Heart left ventricle (tissue), 16 donors: ENCODE data around the gene ABCB4. TPM values are rescaled to one million over a fixed set of nuclear protein-coding genes. Genes with fewer than 3 reads are reported as not detected.
A peak's percentile ranks its signal among the peaks of the same experiment; 100 is the strongest.

Experiments used
- ATAC-seq, 4 donors: fragments of 200-7000 bp; cut with Tn5 transposase; one replicate each; pipeline ENCODE4 v1.9.1; 2020 to 2022; ENCODE audit warnings: moderate library complexity in 4 of 4, mild to moderate bottlenecking in 3 of 4, moderate number of reproducible peaks in 1 of 4
- DNase-seq, 5 donors: peaks; one replicate each; pipeline ENCODE4 v3.0.0-alpha.2; 2020
- H3K27ac ChIP-seq, 12 donors: fragments of 200-600 bp; sonication (generic) in 4 of 12; one replicate each; pipeline versions ENCODE4 v1.5.0 to v1.8.0; 2016 to 2022; ENCODE audit warnings: mild to moderate bottlenecking in 2 of 12
- H3K27me3 ChIP-seq, 9 donors: fragments of 200-600 bp; sonication (generic) in 2 of 9; one replicate each; pipeline versions ENCODE4 v1.5.1 to v1.8.0; 2016 to 2022; ENCODE audit warnings: mild to moderate bottlenecking in 3 of 9
- H3K36me3 ChIP-seq, 9 donors: fragments of 200-600 bp; sonication (generic) in 2 of 9; one replicate each; pipeline versions ENCODE4 v1.5.0 to v1.8.0; 2018 to 2022; ENCODE audit warnings: mild to moderate bottlenecking in 2 of 9
- H3K4me1 ChIP-seq, 12 donors: fragments of 200-600 bp; sonication (generic) in 4 of 12; one replicate each; pipeline versions ENCODE4 v1.5.0 to v1.8.0; 2016 to 2022; ENCODE audit warnings: mild to moderate bottlenecking in 3 of 12
- H3K4me3 ChIP-seq, 12 donors: fragments of 200-600 bp; sonication (generic) in 4 of 12; one replicate each; pipeline versions ENCODE4 v1.5.0 to v1.8.0; 2017 to 2022; ENCODE audit warnings: mild to moderate bottlenecking in 9 of 12, moderate library complexity in 4 of 12
- H3K9me3 ChIP-seq, 12 donors: fragments of 200-600 bp; sonication (generic) in 4 of 12; one replicate each; pipeline versions ENCODE4 v1.5.0 to v1.8.0; 2016 to 2022; ENCODE audit warnings: mild to moderate bottlenecking in 1 of 12
- POLR2A ChIP-seq, 2 donors: fragments of 450-650 bp; IDR thresholded peaks; one replicate each; pipeline ENCODE4 v1.6.1; 2017; ENCODE audit warnings: antibody characterized with exemption in 2 of 2, mild to moderate bottlenecking in 2 of 2, moderate library complexity in 2 of 2
- WGBS, 4 donors: extraction: QIAGEN DNeasy Blood & Tissue Kit in 2 of 4; methylation state at CpG; one replicate each; pipeline versions ENCODE4 v1.1.5 to v1.1.7; 2013 to 2018; 5-methylcytosine and 5-hydroxymethylcytosine counted together
- intact Hi-C, 10 donors: fragments of 100-400 bp; cut with DNase I; formaldehyde crosslinking; loops; one replicate each; pipeline versions ENCODE4 v1.11.1 to v1.14.2; 2022
- polyA plus RNA-seq, 2 donors: library from polyadenylated mRNA; stranded (reverse); fragments of 200-250 nt; gene quantifications; one replicate each; pipeline ENCODE4 v1.2.3, GENCODE V29; 2013
- total RNA-seq, 9 donors: library from RNA; depleted of rRNA in 2 of 9; stranded (reverse); fragments of >200 nt in 2 of 9; fragmentation: NEBNext Ultra II Directional in 3 of 9; extraction: Animal tissue kit (Norgen Biotek cat#: 25700) in 3 of 9; gene quantifications; one replicate each; pipeline versions ENCODE4 v1.1.0 to v1.2.4, GENCODE V29; 2016 to 2023
- TF ChIP-seq, protein P1 (sequence below), 12 donors: fragments of 200-600 bp; sonication (generic) in 4 of 12; IDR thresholded peaks; one replicate each; pipeline versions ENCODE4 v1.5.0 to v1.8.0; 2018 to 2022; ENCODE audit warnings: antibody characterized with exemption in 12 of 12, mild to moderate bottlenecking in 5 of 12
- donor health status: ischemic (EF 13 %, LVEDD 7.1; RV severe dilation, severe dysfunction).
- donor health status: healthy with polysubstance abuse.
- donor health status: DM: no; HTN: yes; CAD: no.
- donor health status: DM: no; HTN: no; CAD: no.
- donor health status: ischemic (EF 25% LVEDD 6.9; RV normal size, moderate dysfunction).
- donor health status: ischemic (EF 25% LVEDD 5.7; RV mildly dilated, moderate dysfunction).
- donor health status: healthy.
- donor health status: DM: yes; HTN: yes; CAD: no.
- donor health status: ischemic (EF 35%, LVEDD 5.7; RV mildly dilated, moderate dysfunction).
- donor health status: nonischemic (EF 11% LVEDD 7.7; RV severe dilation, severe dysfunction).
- donor health status: DM: yes; HTN: yes; CAD: no.
- donor health status: PGD.
- donor health status: ischemic (EF 29% LVEDD 5.4; RV normal size, mild dysfunction).
- donor health status: nonischemic (EF 23%, LVEDD 6.1; RV moderate dilation, normal function).

Gene ABCB4
- total and polyA plus RNA-seq, 11 donors: 0.87 to 9.6 (median 6.8) TPM

DNA sequence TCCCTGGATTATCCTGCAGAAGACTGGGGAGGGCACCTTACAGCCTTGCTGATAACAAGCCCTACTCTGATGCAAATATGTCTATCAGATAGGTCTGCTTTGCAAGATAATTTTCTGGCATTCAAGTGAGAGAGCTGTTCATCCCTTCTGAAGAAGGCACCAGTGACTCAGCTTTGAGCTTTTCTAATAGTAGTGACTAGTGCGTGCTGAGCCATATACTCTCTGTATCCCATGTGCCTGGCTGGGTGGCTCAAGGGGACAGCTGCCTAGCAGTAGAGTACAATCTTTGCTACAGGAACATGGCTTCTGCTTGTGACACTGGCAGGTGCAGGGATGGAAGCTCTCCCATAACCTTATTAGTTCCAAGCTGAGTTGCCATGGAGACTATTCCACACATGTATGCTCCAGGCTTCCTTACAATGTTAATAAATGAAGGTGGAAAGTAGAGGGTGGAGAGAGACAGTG, 35.0 kb upstream of the ABCB4 start:
- no peak for ATAC-seq
- TF ChIP-seq, protein P1, sequence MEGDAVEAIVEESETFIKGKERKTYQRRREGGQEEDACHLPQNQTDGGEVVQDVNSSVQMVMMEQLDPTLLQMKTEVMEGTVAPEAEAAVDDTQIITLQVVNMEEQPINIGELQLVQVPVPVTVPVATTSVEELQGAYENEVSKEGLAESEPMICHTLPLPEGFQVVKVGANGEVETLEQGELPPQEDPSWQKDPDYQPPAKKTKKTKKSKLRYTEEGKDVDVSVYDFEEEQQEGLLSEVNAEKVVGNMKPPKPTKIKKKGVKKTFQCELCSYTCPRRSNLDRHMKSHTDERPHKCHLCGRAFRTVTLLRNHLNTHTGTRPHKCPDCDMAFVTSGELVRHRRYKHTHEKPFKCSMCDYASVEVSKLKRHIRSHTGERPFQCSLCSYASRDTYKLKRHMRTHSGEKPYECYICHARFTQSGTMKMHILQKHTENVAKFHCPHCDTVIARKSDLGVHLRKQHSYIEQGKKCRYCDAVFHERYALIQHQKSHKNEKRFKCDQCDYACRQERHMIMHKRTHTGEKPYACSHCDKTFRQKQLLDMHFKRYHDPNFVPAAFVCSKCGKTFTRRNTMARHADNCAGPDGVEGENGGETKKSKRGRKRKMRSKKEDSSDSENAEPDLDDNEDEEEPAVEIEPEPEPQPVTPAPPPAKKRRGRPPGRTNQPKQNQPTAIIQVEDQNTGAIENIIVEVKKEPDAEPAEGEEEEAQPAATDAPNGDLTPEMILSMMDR (IDR thresholded peaks at IDR 0.05): no peak
- no peak for TF ChIP-seq POLR2A (IDR thresholded peaks at IDR 0.05)
- peaks cover 0 to 5% (median 0%) of the 10 kb centered on the region in 12 donors for H3K4me1 ChIP-seq
- H3K36me3 ChIP-seq: peaks cover 0 to 6% (median 0%) of the 10 kb centered on the region in 9 donors
- WGBS, 4 donors: 85 to 98% (median 87%) methylated on average over 1 of the region's 1 CpG
- H3K27ac ChIP-seq: no peak overlapping the region
- no peak for DNase-seq
- H3K9me3 ChIP-seq: no peaks in the 10 kb centered on the region
- no peaks in the 10 kb centered on the region for H3K27me3 ChIP-seq
- intact Hi-C loops: loop anchor here in 1 of 10 donors (5.0 kb wide), 1 partner anchor 198 kb away; no protein-coding TSS in a partner anchor
- H3K4me3 ChIP-seq: no peak overlapping the region

DNA sequence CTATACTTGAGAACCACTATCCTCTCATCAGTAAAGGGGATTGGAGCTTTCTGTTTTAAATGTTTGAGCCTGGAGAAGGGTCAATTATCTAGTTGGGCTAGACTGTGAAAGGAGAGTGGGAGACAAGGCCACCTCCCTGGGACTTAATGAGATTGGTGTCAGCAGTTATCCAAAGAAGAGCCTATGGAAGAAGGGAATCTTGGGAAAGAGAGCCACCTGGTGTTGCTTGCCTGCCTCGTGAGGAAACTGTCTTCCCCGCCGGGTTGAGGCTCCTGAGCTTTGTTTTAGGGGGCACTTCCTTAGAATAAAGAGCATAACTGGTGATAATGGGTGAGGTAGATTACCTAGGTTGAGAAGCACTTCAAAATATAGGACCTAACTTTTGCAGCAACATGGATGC, 32.0 kb upstream of the ABCB4 start:
- ATAC-seq: no peak
- peaks cover 0 to 6% (median 0%) of the 10 kb centered on the region in 9 donors for H3K36me3 ChIP-seq
- no peak overlapping the region for H3K27ac ChIP-seq
- 18 to 48% (median 31%) methylated on average over 3 of the region's 3 CpGs for WGBS, 4 donors
- no peaks in the 10 kb centered on the region for H3K9me3 ChIP-seq
- H3K4me3 ChIP-seq: no peak overlapping the region
- no peak for TF ChIP-seq POLR2A (IDR thresholded peaks at IDR 0.05)
- TF ChIP-seq, protein P1 (IDR thresholded peaks at IDR 0.05): peak in 6 of 12 donors; percentile 6 to 22 (median 17)
- no peaks in the 10 kb centered on the region for H3K27me3 ChIP-seq
- DNase-seq: peak in 1 of 5 donors; percentile 27
- intact Hi-C loops: loop anchor here (2.0 to 10.0 kb wide), 7 partner anchors 33 to 660 kb away; partner anchors contain the start of gene ABCB4 (in 1 of the 10)
- H3K4me1 ChIP-seq: peaks cover 0 to 5% (median 0%) of the 10 kb centered on the region in 12 donors

DNA sequence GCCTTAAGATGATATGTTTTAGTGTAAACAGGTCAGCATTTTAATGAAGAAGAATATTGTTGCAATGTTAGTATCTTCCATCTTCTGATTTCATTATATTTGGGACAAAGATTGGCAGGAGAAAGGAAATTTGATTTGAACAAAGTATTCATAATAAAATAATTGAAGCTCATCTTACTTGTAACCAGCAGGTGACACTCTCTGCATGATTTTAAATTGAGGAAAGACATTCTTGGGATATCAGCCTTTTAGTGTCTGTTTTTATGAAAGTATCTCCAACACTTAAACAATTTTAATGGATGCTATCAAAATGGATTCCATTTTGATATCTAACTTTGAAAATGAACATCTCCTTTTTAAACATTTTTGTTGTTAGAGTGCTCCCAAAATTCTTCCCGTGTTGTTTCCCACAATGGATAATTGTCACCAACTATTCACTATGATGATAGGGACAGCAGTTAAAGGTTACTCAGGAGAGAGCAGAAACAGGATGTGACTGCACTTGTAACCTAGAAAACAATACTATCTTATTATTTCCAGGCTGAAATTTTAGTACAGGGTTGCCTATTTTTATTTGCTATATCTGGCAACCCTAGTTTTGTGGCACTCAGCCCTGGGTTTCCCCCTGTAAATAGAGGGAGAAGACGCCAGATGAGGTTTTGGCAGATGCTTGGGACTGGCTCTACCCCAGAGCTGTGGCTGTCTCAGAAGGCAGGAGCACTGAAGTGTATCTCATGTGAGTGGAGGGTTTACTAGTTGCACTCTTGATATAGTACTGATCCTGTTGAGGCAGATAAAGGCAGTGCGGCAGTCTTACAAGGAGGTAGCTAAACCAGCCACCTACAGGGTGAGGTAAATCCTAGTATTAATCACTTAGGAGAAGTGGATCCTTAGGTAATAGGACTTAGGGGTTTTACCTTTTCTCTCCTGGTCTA, 31.0 kb upstream of the ABCB4 start:
- Histone ChIP-seq H3K36me3 (peaks cover 0 to 6% (median 0%) of the 10 kb centered on the region in 9 donors), H3K4me1 (peaks cover 0 to 5% (median 0%) of the 10 kb centered on the region in 12 donors), H3K9me3 (no peaks in the 10 kb centered on the region), H3K4me3 (no peak overlapping the region), H3K27ac (no peak overlapping the region), H3K27me3 (no peaks in the 10 kb centered on the region)
- no peak for DNase-seq
- peak in 1 of 4 donors; percentile 34 for ATAC-seq
- WGBS, 4 donors: 33 to 43% (median 40%) methylated on average over 3 of the region's 3 CpGs
- no peak for TF ChIP-seq POLR2A (IDR thresholded peaks at IDR 0.05)
- TF ChIP-seq, protein P1 (IDR thresholded peaks at IDR 0.05): peak in 11 of 12 donors; percentile 17 to 57 (median 38)
- intact Hi-C loops: loop anchor here (2.0 to 10.0 kb wide), 7 partner anchors 32 to 661 kb away; partner anchors contain the start of gene ABCB4 (in 1 of the 10)
